Measurements from ENCODE around the gene FER1L5.
A peak's percentile ranks its signal among the peaks of the same experiment; 100 is the strongest.

Gene FER1L5

GRCh38 chr2:96737831-96738230 is 95.3 kb downstream of the FER1L5 start:
- H3K27ac ChIP-seq (replicated peaks), result no peak overlapping the region
- no peak overlapping the region for H3K4me3 ChIP-seq (replicated peaks; ENCODE audit: insufficient read depth, low read length)
- TF ChIP-seq GABPA (IDR thresholded peaks at IDR 0.05; ENCODE audit: low read depth), result no peak
- TF ChIP-seq SPI1 (IDR thresholded peaks at IDR 0.05; ENCODE audit: borderline replicate concordance, low read depth), result peak; percentile 24; the same call in 1 of the 2 replicates
- no peaks in the 10 kb centered on the region for H3K27me3 ChIP-seq (ENCODE audit: insufficient read depth, poor library complexity, severe bottlenecking)
- DNase-seq (ENCODE audit: low read depth in 1 of 2, low spot score in 1 of 2), result peak in 1 of 2 experiments; percentile 3

GRCh38 chr2:96739076-96739632 is 96.6 kb downstream of the FER1L5 start:
- H3K4me3 ChIP-seq (replicated peaks; ENCODE audit: insufficient read depth, low read length), result peak overlapping the region; percentile 93
- H3K27me3 ChIP-seq (ENCODE audit: insufficient read depth, poor library complexity, severe bottlenecking), result no peaks in the 10 kb centered on the region
- peak overlapping the region; percentile 83 for H3K27ac ChIP-seq (replicated peaks)
- TF ChIP-seq CTCF (IDR thresholded peaks at IDR 0.05; ENCODE audit: insufficient read depth, low read length) (no peak), GABPA (IDR thresholded peaks at IDR 0.05; ENCODE audit: low read depth) (no peak)
- DNase-seq (ENCODE audit: low read depth in 1 of 2, low spot score in 1 of 2), result no peak

GRCh38 chr2:96739633-96740428 is 97.3 kb downstream of the FER1L5 start, which contains the start of gene LMAN2L:
Gene LMAN2L, minus strand, starts transcription at chr2:96740064. Its CDS starts 24 bp downstream, at chr2:96740040.
- peak; percentile 90 to 99 for DNase-seq (ENCODE audit: low read depth in 1 of 2, low spot score in 1 of 2)
- Histone ChIP-seq H3K4me3 (replicated peaks; ENCODE audit: insufficient read depth, low read length) (peak within 1 kb of the TSS; percentile 93), H3K27ac (replicated peaks) (peak within 1 kb of the TSS; percentile 83), H3K27me3 (ENCODE audit: insufficient read depth, poor library complexity, severe bottlenecking) (no peaks in the 10 kb centered on the region)
- TF ChIP-seq SPI1 (IDR thresholded peaks at IDR 0.05; ENCODE audit: borderline replicate concordance, low read depth), result no peak
- no peak for TF ChIP-seq CTCF (IDR thresholded peaks at IDR 0.05; ENCODE audit: insufficient read depth, low read length)
- TF ChIP-seq GABPA (IDR thresholded peaks at IDR 0.05; ENCODE audit: low read depth), result no peak
- no peak for TF ChIP-seq REST (IDR thresholded peaks at IDR 0.05; ENCODE audit: insufficient replicate concordance, low read depth)
- TF ChIP-seq POLR2AphosphoS5 (IDR thresholded peaks at IDR 0.05; ENCODE audit: low read depth), result no peak

- TF ChIP-seq CTCF (IDR thresholded peaks at IDR 0.05; ENCODE audit: insufficient read depth, low read length), result no peak
- TF ChIP-seq GABPA (IDR thresholded peaks at IDR 0.05; ENCODE audit: low read depth), result no peak
- TF ChIP-seq REST (IDR thresholded peaks at IDR 0.05; ENCODE audit: insufficient replicate concordance, low read depth), result no peak
- TF ChIP-seq SPI1 (IDR thresholded peaks at IDR 0.05; ENCODE audit: borderline replicate concordance, low read depth), result no peak
- no peak for TF ChIP-seq POLR2AphosphoS5 (IDR thresholded peaks at IDR 0.05; ENCODE audit: low read depth)
- no peak for DNase-seq (ENCODE audit: low read depth in 1 of 2, low spot score in 1 of 2)
- H3K27ac ChIP-seq (replicated peaks), result no peak overlapping the region
- no peaks in the 10 kb centered on the region for H3K27me3 ChIP-seq (ENCODE audit: insufficient read depth, poor library complexity, severe bottlenecking)
- no peak overlapping the region for H3K4me3 ChIP-seq (replicated peaks; ENCODE audit: insufficient read depth, low read length)
Measured at GRCh38 chr2:96747061-96747617, 104.6 kb downstream of the FER1L5 start.

Measured in HL-60 (cell line).